Kasumi-1 (cell line): Measurements from ENCODE around the gene THEMIS.
"Not testable (repeated sequence)": the region's sequence is repeated elsewhere in the genome, so short reads cannot be mapped to it uniquely, and the experiment has no call there.

Experiments used
- DNase-seq, 2 experiments: peaks; one replicate each; lab custom pipeline; 2025; lab: John Stamatoyannopoulos, UW

THEMIS gene

GRCh38 chr6:127900935-127901334 lies at the start of gene THEMIS:
THEMIS (minus strand) TSS chr6:127901058; CDS start chr6:127900932, 126 bp downstream.
- no peak for DNase-seq

- no peak for DNase-seq
These were observed 48.4 kb upstream of the THEMIS start for GRCh38 chr6:127949251-127949650.

- no peak for DNase-seq
These were observed 45.5 kb upstream of the THEMIS start for GRCh38 chr6:127946388-127946787.

GRCh38 chr6:127945434-127946097 lies 44.7 kb upstream of the THEMIS start:
- no peak for DNase-seq

GRCh38 chr6:127941228-127941627 lies 40.4 kb upstream of the THEMIS start:
- DNase-seq: no peak

- DNase-seq: no peak
These were observed 38.7 kb upstream of the THEMIS start for GRCh38 chr6:127939442-127940066.

GRCh38 chr6:127938701-127939100 lies 37.8 kb upstream of the THEMIS start:
- DNase-seq: peak; percentile 17 to 42

- DNase-seq: no peak
These were observed 36.9 kb upstream of the THEMIS start for GRCh38 chr6:127937747-127938146.

GRCh38 chr6:127937102-127937501 lies 36.2 kb upstream of the THEMIS start:
- no peak for DNase-seq

GRCh38 chr6:127934956-127935355 lies 34.1 kb upstream of the THEMIS start:
- no peak for DNase-seq

GRCh38 chr6:127933852-127934840 lies 33.3 kb upstream of the THEMIS start:
- DNase-seq: no peak

- DNase-seq: no peak
These were observed 32.3 kb upstream of the THEMIS start for GRCh38 chr6:127933137-127933536.

GRCh38 chr6:127932708-127933107 lies 31.9 kb upstream of the THEMIS start:
- DNase-seq: no peak

- not testable (repeated sequence) for DNase-seq
These were observed 25.6 kb upstream of the THEMIS start for GRCh38 chr6:127926441-127926840.

- no peak for DNase-seq
These were observed 23.6 kb upstream of the THEMIS start for GRCh38 chr6:127924440-127924839.

GRCh38 chr6:127924031-127924430 lies 23.2 kb upstream of the THEMIS start:
- no peak for DNase-seq

GRCh38 chr6:127923135-127923534 lies 22.3 kb upstream of the THEMIS start:
- no peak for DNase-seq

- no peak for DNase-seq
These were observed 21.1 kb upstream of the THEMIS start for GRCh38 chr6:127921982-127922381.

- no peak for DNase-seq
These were observed 19.9 kb upstream of the THEMIS start for GRCh38 chr6:127920804-127921203.

- no peak for DNase-seq
These were observed 17.9 kb upstream of the THEMIS start for GRCh38 chr6:127918506-127919427.

- no peak for DNase-seq
These were observed 16.9 kb upstream of the THEMIS start for GRCh38 chr6:127917766-127918165.
